GM23338 (cell line): ENCODE results near the gene MUC13. TPM values are rescaled to one million over a fixed set of nuclear protein-coding genes. Genes with fewer than 3 reads are reported as not detected.

Source experiments
- ATAC-seq: fragments of 200-7000 bp; cut with Tn5 transposase; 3 replicates; pipeline ENCODE4 v1.9.1; 2020
- DNase-seq: peaks from one replicate; pipeline ENCODE4 v3.0.0-alpha.2; 2015; ENCODE audit warnings: low spot score
- H2AFZ ChIP-seq: fragments of 200-600 bp; sonication (generic); 2 replicates; pipeline ENCODE4 v1.8.0; 2016; ENCODE audit warnings: antibody characterized with exemption, mild to moderate bottlenecking, moderate library complexity
- H3F3A ChIP-seq: fragments of 200-600 bp; sonication (generic); replicated peaks from 2 replicates; pipeline ENCODE4 v1.8.0; 2017; ENCODE audit warnings: antibody characterized with exemption, mixed run types, low read depth
- H3K27ac ChIP-seq: fragments of 200-600 bp; sonication (generic); 2 replicates; pipeline ENCODE4 v1.6.1; 2016; ENCODE audit warnings: low read depth
- H3K27me3 ChIP-seq: fragments of 200-600 bp; sonication (generic); 2 replicates; pipeline ENCODE4 v1.8.0; 2016; ENCODE audit warnings: mild to moderate bottlenecking, mixed run types, moderate library complexity; ENCODE audit not compliant: insufficient read depth
- H3K36me3 ChIP-seq: fragments of 200-600 bp; sonication (generic); 2 replicates; pipeline ENCODE4 v1.8.0; 2016; ENCODE audit warnings: mild to moderate bottlenecking; ENCODE audit not compliant: insufficient read depth
- H3K4me1 ChIP-seq: fragments of 200-600 bp; sonication (generic); 2 replicates; pipeline ENCODE4 v1.8.0; 2016; ENCODE audit warnings: mild to moderate bottlenecking, moderate library complexity; ENCODE audit not compliant: insufficient read depth
- H3K4me2 ChIP-seq: fragments of 200-600 bp; sonication (generic); 2 replicates; pipeline ENCODE4 v1.7.1; 2017; ENCODE audit warnings: mixed run types
- H3K4me3 ChIP-seq: fragments of 200-600 bp; sonication (generic); 2 replicates; pipeline ENCODE4 v1.6.1; 2016; ENCODE audit warnings: mixed run types
- H3K79me2 ChIP-seq: fragments of 200-600 bp; sonication (generic); replicated peaks from 2 replicates; pipeline ENCODE4 v1.8.0; 2017; ENCODE audit warnings: mild to moderate bottlenecking; ENCODE audit not compliant: insufficient read depth
- H3K9me2 ChIP-seq: fragments of 200-600 bp; sonication (generic); 2 replicates; pipeline ENCODE4 v1.8.0; 2017; ENCODE audit not compliant: insufficient read depth
- H4K20me1 ChIP-seq: fragments of 200-600 bp; sonication (generic); replicated peaks from 2 replicates; pipeline ENCODE4 v1.8.0; 2017; ENCODE audit warnings: mild to moderate bottlenecking; ENCODE audit not compliant: insufficient read depth
- H3K27ac Mint-ChIP-seq: 2 replicates; pipeline ENCODE4 v1.8.0; 2020; ENCODE audit warnings: inconsistent platforms, mild to moderate bottlenecking, moderate library complexity, mixed read lengths
- H3K27me3 Mint-ChIP-seq: 3 replicates; pipeline ENCODE4 v1.8.0; 2022; ENCODE audit warnings: low read depth, mild to moderate bottlenecking, moderate library complexity, mixed read lengths, inconsistent platforms; ENCODE audit not compliant: insufficient read depth, poor library complexity
- H3K36me3 Mint-ChIP-seq: 3 replicates; pipeline ENCODE4 v1.8.0; 2021; ENCODE audit warnings: low read depth, mild to moderate bottlenecking, inconsistent platforms, moderate library complexity, mixed read lengths
- H3K4me1 Mint-ChIP-seq: 3 replicates; pipeline ENCODE4 v1.8.0; 2020; ENCODE audit warnings: mild to moderate bottlenecking, inconsistent platforms, mixed read lengths
- H3K4me3 Mint-ChIP-seq: 3 replicates; pipeline ENCODE4 v1.8.0; 2021; ENCODE audit warnings: moderate library complexity, mild to moderate bottlenecking, inconsistent platforms, mixed read lengths
- H3K9me3 Mint-ChIP-seq: 3 replicates; pipeline ENCODE4 v1.8.0; 2020; ENCODE audit warnings: moderate library complexity, mild to moderate bottlenecking, inconsistent platforms, mixed read lengths
- CREB1 ChIP-seq: fragments of 250-450 bp; sonication (Bioruptor Pico); IDR thresholded peaks from 2 replicates; pipeline ENCODE4 v1.5.0; 2020; ENCODE audit warnings: low read depth, mild to moderate bottlenecking, moderate library complexity
- ETS1 ChIP-seq: IDR thresholded peaks from 2 replicates; pipeline ENCODE4 v1.6.1; 2016; ENCODE audit warnings: antibody characterized with exemption
- EZH2 ChIP-seq: fragments of 200-600 bp; sonication (generic); IDR thresholded peaks from one replicate; pipeline ENCODE4 v1.8.0; 2017; ENCODE audit warnings: antibody characterized with exemption, mild to moderate bottlenecking, low read depth; ENCODE audit not compliant: unreplicated experiment
- EZH2phosphoT487 ChIP-seq: fragments of 200-600 bp; sonication (generic); IDR thresholded peaks from one replicate; pipeline ENCODE4 v1.8.1; 2018; ENCODE audit warnings: antibody characterized with exemption; ENCODE audit not compliant: unreplicated experiment
- JUNB ChIP-seq: IDR thresholded peaks from one replicate; pipeline ENCODE4 v1.6.1; 2016; ENCODE audit warnings: antibody characterized with exemption; ENCODE audit not compliant: unreplicated experiment
- NANOG ChIP-seq: IDR thresholded peaks from 2 replicates; pipeline ENCODE4 v1.6.1; 2016; ENCODE audit warnings: antibody characterized with exemption, borderline replicate concordance
- POLR2AphosphoS5 ChIP-seq: IDR thresholded peaks from 2 replicates; pipeline ENCODE4 v1.6.1; 2016; ENCODE audit warnings: antibody characterized with exemption, low read depth
- REST ChIP-seq: IDR thresholded peaks from one replicate; pipeline ENCODE4 v1.6.1; 2018; ENCODE audit warnings: antibody characterized with exemption; ENCODE audit not compliant: unreplicated experiment
- STAT1 ChIP-seq: IDR thresholded peaks from one replicate; pipeline ENCODE4 v1.6.1; 2016; ENCODE audit warnings: antibody characterized with exemption; ENCODE audit not compliant: unreplicated experiment
- ZNF114 ChIP-seq: fragments of 250-450 bp; sonication (Bioruptor Pico); IDR thresholded peaks from 2 replicates; pipeline ENCODE4 v1.5.0; 2020; ENCODE audit warnings: mild to moderate bottlenecking, moderate library complexity
- ZNF331 ChIP-seq: fragments of 250-450 bp; sonication (Bioruptor Pico); IDR thresholded peaks from 2 replicates; pipeline ENCODE4 v1.5.0; 2020; ENCODE audit warnings: low read depth, mild to moderate bottlenecking, moderate library complexity
- polyA plus RNA-seq: library from polyadenylated mRNA; unstranded; fragments of >200 nt; fragmentation: Nextera tagmentation; extraction: Ambion mirVana; gene quantifications from 2 replicates; pipeline ENCODE4 v1.2.1, GENCODE V29; 2016
- total RNA-seq: library from RNA; depleted of rRNA; stranded (reverse); fragments of >200 nt; shearing (Covaris generic); gene quantifications from 2 replicates; pipeline ENCODE4 v1.2.3, GENCODE V29; 2014
- TF ChIP-seq, protein P1 (sequence below): fragments of 250-450 bp; sonication (Bioruptor Pico); IDR thresholded peaks from 2 replicates; pipeline ENCODE4 v1.5.0; 2020; ENCODE audit warnings: mild to moderate bottlenecking, moderate library complexity
- TF ChIP-seq, protein P2 (sequence below), 2 experiments: fragments of 200-600 bp in 1 of 2; sonication (generic) in 1 of 2; conservative IDR thresholded peaks; 2 replicates each; pipeline versions ENCODE4 v1.5.1 to v1.6.1; 2016 to 2017; ENCODE audit warnings: antibody characterized with exemption in 2 of 2, low read depth in 2 of 2, mild to moderate bottlenecking in 2 of 2, moderate library complexity in 1 of 2

Gene MUC13
- total and polyA plus RNA-seq, 2 experiments from 2014 or later: not detected

DNA sequence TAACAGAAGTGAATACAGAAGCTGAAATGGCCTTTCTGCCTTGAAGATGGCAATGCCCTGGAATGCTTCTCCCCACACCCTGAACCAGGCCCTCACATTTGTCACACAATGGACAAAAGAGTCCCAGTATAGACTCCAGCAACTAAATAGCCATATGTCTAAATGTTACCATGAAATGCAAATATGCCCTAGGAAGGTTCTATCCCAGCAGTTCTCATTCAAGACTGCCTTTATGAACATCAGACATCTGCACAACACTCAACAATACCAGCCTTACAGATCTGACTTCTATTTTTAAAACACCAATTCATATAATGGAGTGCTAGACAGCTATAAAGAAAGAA, 55.2 kb downstream of the MUC13 start:
- Mint-ChIP-seq H3K9me3 (no peaks in the 10 kb centered on the region), H3K27ac (no peak overlapping the region), H3K4me3 (no peak overlapping the region; the same call in 2 of the 3 replicates), H3K4me1 (peaks cover 59% of the 10 kb centered on the region), H3K27me3 (peaks cover 10% of the 10 kb centered on the region), H3K36me3 (peaks cover 7% of the 10 kb centered on the region)
- no peak for ATAC-seq
- Histone ChIP-seq H3K27me3 (no peaks in the 10 kb centered on the region), H4K20me1 (peaks cover 39% of the 10 kb centered on the region), H3K79me2 (peaks cover 100% of the 10 kb centered on the region), H2AFZ (no peak overlapping the region), H3K4me2 (peak overlapping the region; percentile 40; the same call in 1 of the 2 replicates), H3K4me1 (peaks cover 74% of the 10 kb centered on the region), H3K27ac (no peak overlapping the region), H3K36me3 (no peaks in the 10 kb centered on the region), H3F3A (peaks cover 6% of the 10 kb centered on the region), H3K9me2 (no peaks in the 10 kb centered on the region), H3K4me3 (no peak overlapping the region)
- no peak for DNase-seq
- TF ChIP-seq EZH2: no peak
- TF ChIP-seq, protein P1, sequence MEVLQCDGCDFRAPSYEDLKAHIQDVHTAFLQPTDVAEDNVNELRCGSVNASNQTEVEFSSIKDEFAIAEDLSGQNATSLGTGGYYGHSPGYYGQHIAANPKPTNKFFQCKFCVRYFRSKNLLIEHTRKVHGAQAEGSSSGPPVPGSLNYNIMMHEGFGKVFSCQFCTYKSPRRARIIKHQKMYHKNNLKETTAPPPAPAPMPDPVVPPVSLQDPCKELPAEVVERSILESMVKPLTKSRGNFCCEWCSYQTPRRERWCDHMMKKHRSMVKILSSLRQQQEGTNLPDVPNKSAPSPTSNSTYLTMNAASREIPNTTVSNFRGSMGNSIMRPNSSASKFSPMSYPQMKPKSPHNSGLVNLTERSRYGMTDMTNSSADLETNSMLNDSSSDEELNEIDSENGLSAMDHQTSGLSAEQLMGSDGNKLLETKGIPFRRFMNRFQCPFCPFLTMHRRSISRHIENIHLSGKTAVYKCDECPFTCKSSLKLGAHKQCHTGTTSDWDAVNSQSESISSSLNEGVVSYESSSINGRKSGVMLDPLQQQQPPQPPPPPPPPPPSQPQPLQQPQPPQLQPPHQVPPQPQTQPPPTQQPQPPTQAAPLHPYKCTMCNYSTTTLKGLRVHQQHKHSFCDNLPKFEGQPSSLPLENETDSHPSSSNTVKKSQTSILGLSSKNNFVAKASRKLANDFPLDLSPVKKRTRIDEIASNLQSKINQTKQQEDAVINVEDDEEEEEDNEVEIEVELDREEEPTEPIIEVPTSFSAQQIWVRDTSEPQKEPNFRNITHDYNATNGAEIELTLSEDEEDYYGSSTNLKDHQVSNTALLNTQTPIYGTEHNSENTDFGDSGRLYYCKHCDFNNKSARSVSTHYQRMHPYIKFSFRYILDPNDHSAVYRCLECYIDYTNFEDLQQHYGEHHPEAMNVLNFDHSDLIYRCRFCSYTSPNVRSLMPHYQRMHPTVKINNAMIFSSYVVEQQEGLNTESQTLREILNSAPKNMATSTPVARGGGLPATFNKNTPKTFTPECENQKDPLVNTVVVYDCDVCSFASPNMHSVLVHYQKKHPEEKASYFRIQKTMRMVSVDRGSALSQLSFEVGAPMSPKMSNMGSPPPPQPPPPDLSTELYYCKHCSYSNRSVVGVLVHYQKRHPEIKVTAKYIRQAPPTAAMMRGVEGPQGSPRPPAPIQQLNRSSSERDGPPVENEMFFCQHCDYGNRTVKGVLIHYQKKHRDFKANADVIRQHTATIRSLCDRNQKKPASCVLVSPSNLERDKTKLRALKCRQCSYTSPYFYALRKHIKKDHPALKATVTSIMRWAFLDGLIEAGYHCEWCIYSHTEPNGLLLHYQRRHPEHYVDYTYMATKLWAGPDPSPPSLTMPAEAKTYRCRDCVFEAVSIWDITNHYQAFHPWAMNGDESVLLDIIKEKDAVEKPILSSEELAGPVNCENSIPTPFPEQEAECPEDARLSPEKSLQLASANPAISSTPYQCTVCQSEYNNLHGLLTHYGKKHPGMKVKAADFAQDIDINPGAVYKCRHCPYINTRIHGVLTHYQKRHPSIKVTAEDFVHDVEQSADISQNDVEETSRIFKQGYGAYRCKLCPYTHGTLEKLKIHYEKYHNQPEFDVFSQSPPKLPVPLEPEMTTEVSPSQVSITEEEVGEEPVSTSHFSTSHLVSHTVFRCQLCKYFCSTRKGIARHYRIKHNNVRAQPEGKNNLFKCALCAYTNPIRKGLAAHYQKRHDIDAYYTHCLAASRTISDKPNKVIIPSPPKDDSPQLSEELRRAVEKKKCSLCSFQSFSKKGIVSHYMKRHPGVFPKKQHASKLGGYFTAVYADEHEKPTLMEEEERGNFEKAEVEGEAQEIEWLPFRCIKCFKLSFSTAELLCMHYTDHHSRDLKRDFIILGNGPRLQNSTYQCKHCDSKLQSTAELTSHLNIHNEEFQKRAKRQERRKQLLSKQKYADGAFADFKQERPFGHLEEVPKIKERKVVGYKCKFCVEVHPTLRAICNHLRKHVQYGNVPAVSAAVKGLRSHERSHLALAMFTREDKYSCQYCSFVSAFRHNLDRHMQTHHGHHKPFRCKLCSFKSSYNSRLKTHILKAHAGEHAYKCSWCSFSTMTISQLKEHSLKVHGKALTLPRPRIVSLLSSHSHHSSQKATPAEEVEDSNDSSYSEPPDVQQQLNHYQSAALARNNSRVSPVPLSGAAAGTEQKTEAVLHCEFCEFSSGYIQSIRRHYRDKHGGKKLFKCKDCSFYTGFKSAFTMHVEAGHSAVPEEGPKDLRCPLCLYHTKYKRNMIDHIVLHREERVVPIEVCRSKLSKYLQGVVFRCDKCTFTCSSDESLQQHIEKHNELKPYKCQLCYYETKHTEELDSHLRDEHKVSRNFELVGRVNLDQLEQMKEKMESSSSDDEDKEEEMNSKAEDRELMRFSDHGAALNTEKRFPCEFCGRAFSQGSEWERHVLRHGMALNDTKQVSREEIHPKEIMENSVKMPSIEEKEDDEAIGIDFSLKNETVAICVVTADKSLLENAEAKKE: no peak
- no peak for TF ChIP-seq NANOG
- no peak for TF ChIP-seq ZNF331
- TF ChIP-seq CREB1: no peak
- no peak for TF ChIP-seq JUNB
- no peak for TF ChIP-seq STAT1
- TF ChIP-seq POLR2AphosphoS5: no peak
- TF ChIP-seq, protein P2, sequence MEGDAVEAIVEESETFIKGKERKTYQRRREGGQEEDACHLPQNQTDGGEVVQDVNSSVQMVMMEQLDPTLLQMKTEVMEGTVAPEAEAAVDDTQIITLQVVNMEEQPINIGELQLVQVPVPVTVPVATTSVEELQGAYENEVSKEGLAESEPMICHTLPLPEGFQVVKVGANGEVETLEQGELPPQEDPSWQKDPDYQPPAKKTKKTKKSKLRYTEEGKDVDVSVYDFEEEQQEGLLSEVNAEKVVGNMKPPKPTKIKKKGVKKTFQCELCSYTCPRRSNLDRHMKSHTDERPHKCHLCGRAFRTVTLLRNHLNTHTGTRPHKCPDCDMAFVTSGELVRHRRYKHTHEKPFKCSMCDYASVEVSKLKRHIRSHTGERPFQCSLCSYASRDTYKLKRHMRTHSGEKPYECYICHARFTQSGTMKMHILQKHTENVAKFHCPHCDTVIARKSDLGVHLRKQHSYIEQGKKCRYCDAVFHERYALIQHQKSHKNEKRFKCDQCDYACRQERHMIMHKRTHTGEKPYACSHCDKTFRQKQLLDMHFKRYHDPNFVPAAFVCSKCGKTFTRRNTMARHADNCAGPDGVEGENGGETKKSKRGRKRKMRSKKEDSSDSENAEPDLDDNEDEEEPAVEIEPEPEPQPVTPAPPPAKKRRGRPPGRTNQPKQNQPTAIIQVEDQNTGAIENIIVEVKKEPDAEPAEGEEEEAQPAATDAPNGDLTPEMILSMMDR (conservative IDR thresholded peaks at IDR 0.05; ENCODE audit: low read depth in 2 of 2): no peak
- no peak for TF ChIP-seq EZH2phosphoT487
- no peak for TF ChIP-seq ZNF114 (CRISPR knock-in tag)
- TF ChIP-seq REST: no peak
- TF ChIP-seq ETS1: no peak
